GM12878 (cell line): ENCODE results near the gene RHOT1. TPM values are rescaled to one million over a fixed set of nuclear protein-coding genes. Genes with fewer than 3 reads are reported as not detected.

Experiments
- ATAC-seq: fragments of 200-7000 bp; cut with Tn5 transposase; 3 replicates; pipeline ENCODE4 v1.9.1; 2020; ENCODE audit warnings: mild to moderate bottlenecking, moderate library complexity
- BruUV-seq: library from RNA; stranded (reverse); fragments of 400-500 nt; replicated peaks from 2 replicates; lab custom pipeline; 2021; lab: Mats Ljungman, UMichigan
- CTCF ChIA-PET: fragments of 300-600 bp; sonication (Branson Sonifier 250); formaldehyde crosslinking; extraction: SDS; loops from one replicate; lab custom pipeline; 2021; ENCODE audit warnings: inconsistent platforms; lab: Yijun Ruan, JAX
- POLR2A ChIA-PET: fragments of 350-600 bp; formaldehyde crosslinking; extraction: SDS; loops from one replicate; lab custom pipeline; 2021; ENCODE audit warnings: inconsistent platforms; lab: Charles Lee
- RAD21 ChIA-PET: fragments of 300-600 bp; sonication (Branson Sonifier 250); formaldehyde crosslinking; loops from one replicate; lab custom pipeline; 2023; ENCODE audit warnings: antibody characterized with exemption; ENCODE audit not compliant: unreplicated experiment; lab: Charles Lee
- SMC1A ChIA-PET: fragments of 300-600 bp; sonication (Branson Sonifier 250); formaldehyde crosslinking; loops from one replicate; lab custom pipeline; 2023; ENCODE audit not compliant: unreplicated experiment, uncharacterized antibody; lab: Charles Lee
- DNase-seq: peaks from one replicate; pipeline ENCODE4 v3.0.0-alpha.2; 2011; ENCODE audit warnings: low read depth, low spot score
- FAIRE-seq: peaks from 3 replicates; lab custom pipeline; 2011; peaks lifted over from hg19 to GRCh38; lab: Jason Lieb, UNC
- H2AFZ ChIP-seq: 2 replicates; pipeline ENCODE4 v1.6.0; 2011; ENCODE audit warnings: low read depth, low read length, control low read depth; ENCODE audit not compliant: control insufficient read depth
- H3K27ac ChIP-seq: 2 replicates; pipeline ENCODE4 v1.5.1; 2011; ENCODE audit warnings: control low read depth; ENCODE audit not compliant: control insufficient read depth, insufficient read depth
- H3K27me3 ChIP-seq, 2 experiments: replicated peaks in 1 of 2; 2 replicates each; pipeline versions ENCODE4 v1.6.0 to v1.6.1; 2011; ENCODE audit warnings: low read length in 1 of 2; ENCODE audit not compliant: control insufficient read depth in 2 of 2, insufficient read depth in 2 of 2
- H3K36me3 ChIP-seq, 2 experiments: 2 replicates each; pipeline ENCODE4 v1.5.1; 2011; ENCODE audit warnings: low read length in 1 of 2; ENCODE audit not compliant: control insufficient read depth in 2 of 2, insufficient read depth in 2 of 2
- H3K4me1 ChIP-seq: 2 replicates; pipeline ENCODE4 v1.6.1; 2011; ENCODE audit warnings: mild to moderate bottlenecking, low read length, moderate library complexity, mixed read lengths; ENCODE audit not compliant: control insufficient read depth, insufficient read depth
- H3K4me2 ChIP-seq: 2 replicates; pipeline ENCODE4 v1.6.0; 2011; ENCODE audit warnings: control low read depth; ENCODE audit not compliant: control insufficient read depth, insufficient read depth
- H3K4me3 ChIP-seq: fragments of 200-600 bp; sonication (generic); 2 replicates; pipeline ENCODE4 v1.5.1; 2016
- H3K79me2 ChIP-seq: 2 replicates; pipeline ENCODE4 v1.6.0; 2011; ENCODE audit warnings: low read length; ENCODE audit not compliant: control insufficient read depth, insufficient read depth
- H3K9ac ChIP-seq: 2 replicates; pipeline ENCODE4 v1.8.0; 2011; ENCODE audit warnings: low read length, control low read depth, mixed read lengths; ENCODE audit not compliant: control insufficient read depth, insufficient read depth
- H3K9me3 ChIP-seq: replicated peaks from 3 replicates; pipeline ENCODE4 v1.5.1; 2011; ENCODE audit warnings: mild to moderate bottlenecking, low read length; ENCODE audit not compliant: control insufficient read depth, insufficient read depth
- H4K20me1 ChIP-seq: 2 replicates; pipeline ENCODE4 v1.6.0; 2011; ENCODE audit not compliant: control insufficient read depth, insufficient read depth
- ASH2L ChIP-seq: fragments of 300-600, 200-600 bp; sonication (generic); IDR thresholded peaks from 2 replicates; pipeline ENCODE4 v1.6.1; 2017; ENCODE audit warnings: low read depth, mild to moderate bottlenecking, borderline replicate concordance
- DPF2 ChIP-seq: fragments of 450-650 bp; IDR thresholded peaks from 2 replicates; pipeline ENCODE4 v1.6.1; 2017; ENCODE audit warnings: mild to moderate bottlenecking
- HDAC6 ChIP-seq: fragments of 200-600 bp; sonication (generic); IDR thresholded peaks from one replicate; pipeline ENCODE4 v1.8.0; 2017; ENCODE audit warnings: antibody characterized with exemption; ENCODE audit not compliant: unreplicated experiment
- HDGF ChIP-seq: fragments of 450-650 bp; IDR thresholded peaks from 2 replicates; pipeline ENCODE4 v1.6.1; 2016; ENCODE audit warnings: antibody characterized with exemption
- MYB ChIP-seq: fragments of 150-350 bp; IDR thresholded peaks from 2 replicates; pipeline ENCODE4 v1.6.1; 2014; ENCODE audit warnings: mild to moderate bottlenecking, low read depth, low read length, borderline replicate concordance
- MYC ChIP-seq: IDR thresholded peaks from 2 replicates; pipeline ENCODE4 v1.6.1; 2011; ENCODE audit warnings: mild to moderate bottlenecking, low read length, moderate library complexity, inconsistent platforms; ENCODE audit not compliant: insufficient read depth, insufficient replicate concordance, insufficient read length, severe bottlenecking
- NFYB ChIP-seq: IDR thresholded peaks from 2 replicates; pipeline ENCODE4 v1.6.1; 2011; ENCODE audit warnings: low read depth, mild to moderate bottlenecking, low read length, improper control_type of control experiment, moderate library complexity; ENCODE audit not compliant: insufficient read depth
- PML ChIP-seq: IDR thresholded peaks from 2 replicates; pipeline ENCODE4 v1.6.1; 2012; ENCODE audit warnings: low read length, inconsistent platforms
- RBBP5 ChIP-seq: fragments of 200-600 bp; sonication (generic); conservative IDR thresholded peaks from 2 replicates; pipeline ENCODE4 v1.6.1; 2016
- RELA ChIP-seq: fragments of 450-650 bp; IDR thresholded peaks from 2 replicates; pipeline ENCODE4 v1.8.0; 2014; ENCODE audit warnings: borderline replicate concordance; ENCODE audit not compliant: partially characterized antibody
- SIN3A ChIP-seq: IDR thresholded peaks from 2 replicates; pipeline ENCODE4 v1.6.1; 2012; ENCODE audit warnings: low read depth, low read length, improper control_type of control experiment
- TARDBP ChIP-seq: IDR thresholded peaks from 2 replicates; pipeline ENCODE4 v1.6.1; 2016; ENCODE audit warnings: borderline replicate concordance
- ZNF384 ChIP-seq: IDR thresholded peaks from 2 replicates; pipeline ENCODE4 v1.6.1; 2012; ENCODE audit warnings: low read depth, mild to moderate bottlenecking, low read length, improper control_type of control experiment, borderline replicate concordance
- WGBS: methylation state at CpG from one replicate; pipeline ENCODE4 v1.1.6; 2016; ENCODE audit warnings: low lambda C conversion rate; ENCODE audit not compliant: insufficient replicate concordance, insufficient coverage; ENCODE audit errors: missing lambda C conversion rate; 5-methylcytosine and 5-hydroxymethylcytosine counted together
- in situ Hi-C: fragments of 300-500 bp; cut with MboI; formaldehyde crosslinking; loops from 9 replicates; pipeline ENCODE4 v1.14.3; 2018; ENCODE audit warnings: mixed read lengths
- intact Hi-C: fragments of 100-400 bp; cut with micrococcal nuclease; formaldehyde crosslinking; loops from one replicate; pipeline ENCODE4 v1.14.2; 2022; ENCODE audit not compliant: unreplicated experiment
- polyA plus RNA-seq, 11 experiments: library from polyadenylated mRNA; depleted of rRNA in 4 of 11; unstranded in 6 of 11; stranded (reverse) in 5 of 11; fragments of >200 nt; fragmentation: Nextera tagmentation in 4 of 11; fragmentation: Illumina TruSeq in 1 of 11; extraction: Ambion mirVana in 4 of 11; extraction: Trizol in 1 of 11; gene quantifications; 1 replicate in 1 of 11; 2 replicates in 10 of 11; pipeline versions ENCODE4 v1.2.1 to v1.2.3, GENCODE V29; 2011 to 2016; ENCODE audit warnings: inconsistent platforms in 2 of 11, missing spikeins in 2 of 11, low read depth in 1 of 11
- total RNA-seq, 4 experiments: library from RNA; depleted of rRNA in 3 of 4; stranded (reverse); fragments of >200 nt in 3 of 4; fragmentation: Illumina TruSeq in 1 of 4; extraction: Trizol in 1 of 4; gene quantifications; 2 replicates each; pipeline versions ENCODE4 v1.2.1 to v1.2.3, GENCODE V29; 2013 to 2021
- TF ChIP-seq, protein P1 (sequence below): IDR thresholded peaks from 2 replicates; pipeline ENCODE4 v1.6.1; 2012; ENCODE audit warnings: low read depth, low read length, improper control_type of control experiment
- TF ChIP-seq, protein P2 (sequence below): IDR thresholded peaks from 2 replicates; pipeline ENCODE4 v1.6.1; 2012; ENCODE audit warnings: improper control_type of control experiment, low read depth, low read length; ENCODE audit not compliant: insufficient replicate concordance
- TF ChIP-seq, protein P3 (sequence below): fragments of 150-350 bp; IDR thresholded peaks from 2 replicates; pipeline ENCODE4 v1.6.1; 2016; ENCODE audit warnings: low read depth, low read length

RHOT1 gene
- total and polyA plus RNA-seq, 10 of the 15 experiments (the other 5 are each of a cell fraction or from before 2014, with no cell fraction given): 13.3 to 68.2 (median 22.8) TPM

DNA sequence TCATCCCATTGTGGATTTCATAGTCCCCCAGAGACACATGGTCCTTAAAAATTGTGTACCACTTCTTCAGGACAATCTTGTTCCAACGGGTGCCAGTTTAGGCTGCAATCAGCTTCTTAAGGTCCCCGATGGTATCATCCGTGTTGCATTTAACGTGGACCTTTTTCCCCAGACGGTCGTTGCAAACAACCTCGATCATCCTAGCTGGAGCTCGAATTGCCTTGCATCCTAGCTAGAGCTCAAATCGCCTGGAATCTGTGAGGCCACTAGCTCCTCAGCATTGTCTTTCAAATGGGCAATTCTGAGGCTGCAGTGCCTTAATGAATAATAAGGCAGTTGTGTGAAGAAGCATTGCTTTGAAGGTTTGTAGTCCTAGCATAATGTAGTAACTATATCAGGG is 85.6 kb downstream of the RHOT1 start:
- Histone ChIP-seq H3K27me3 (no peaks in the 10 kb centered on the region), H3K9ac (no peak overlapping the region), H3K36me3 (no peaks in the 10 kb centered on the region)
- ChIA-PET RAD21 (no interaction called here), POLR2A (interaction anchor here (0.7 kb wide), 1 partner anchor 13 kb away, joined by 3 read pairs; no protein-coding TSS in a partner anchor)
- ATAC-seq: no peak
- no peak for TF ChIP-seq RELA
- no peak for TF ChIP-seq RBBP5
- no peak for TF ChIP-seq MYB
- TF ChIP-seq, protein P1, sequence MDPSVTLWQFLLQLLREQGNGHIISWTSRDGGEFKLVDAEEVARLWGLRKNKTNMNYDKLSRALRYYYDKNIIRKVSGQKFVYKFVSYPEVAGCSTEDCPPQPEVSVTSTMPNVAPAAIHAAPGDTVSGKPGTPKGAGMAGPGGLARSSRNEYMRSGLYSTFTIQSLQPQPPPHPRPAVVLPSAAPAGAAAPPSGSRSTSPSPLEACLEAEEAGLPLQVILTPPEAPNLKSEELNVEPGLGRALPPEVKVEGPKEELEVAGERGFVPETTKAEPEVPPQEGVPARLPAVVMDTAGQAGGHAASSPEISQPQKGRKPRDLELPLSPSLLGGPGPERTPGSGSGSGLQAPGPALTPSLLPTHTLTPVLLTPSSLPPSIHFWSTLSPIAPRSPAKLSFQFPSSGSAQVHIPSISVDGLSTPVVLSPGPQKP: no peak
- TF ChIP-seq, protein P2, sequence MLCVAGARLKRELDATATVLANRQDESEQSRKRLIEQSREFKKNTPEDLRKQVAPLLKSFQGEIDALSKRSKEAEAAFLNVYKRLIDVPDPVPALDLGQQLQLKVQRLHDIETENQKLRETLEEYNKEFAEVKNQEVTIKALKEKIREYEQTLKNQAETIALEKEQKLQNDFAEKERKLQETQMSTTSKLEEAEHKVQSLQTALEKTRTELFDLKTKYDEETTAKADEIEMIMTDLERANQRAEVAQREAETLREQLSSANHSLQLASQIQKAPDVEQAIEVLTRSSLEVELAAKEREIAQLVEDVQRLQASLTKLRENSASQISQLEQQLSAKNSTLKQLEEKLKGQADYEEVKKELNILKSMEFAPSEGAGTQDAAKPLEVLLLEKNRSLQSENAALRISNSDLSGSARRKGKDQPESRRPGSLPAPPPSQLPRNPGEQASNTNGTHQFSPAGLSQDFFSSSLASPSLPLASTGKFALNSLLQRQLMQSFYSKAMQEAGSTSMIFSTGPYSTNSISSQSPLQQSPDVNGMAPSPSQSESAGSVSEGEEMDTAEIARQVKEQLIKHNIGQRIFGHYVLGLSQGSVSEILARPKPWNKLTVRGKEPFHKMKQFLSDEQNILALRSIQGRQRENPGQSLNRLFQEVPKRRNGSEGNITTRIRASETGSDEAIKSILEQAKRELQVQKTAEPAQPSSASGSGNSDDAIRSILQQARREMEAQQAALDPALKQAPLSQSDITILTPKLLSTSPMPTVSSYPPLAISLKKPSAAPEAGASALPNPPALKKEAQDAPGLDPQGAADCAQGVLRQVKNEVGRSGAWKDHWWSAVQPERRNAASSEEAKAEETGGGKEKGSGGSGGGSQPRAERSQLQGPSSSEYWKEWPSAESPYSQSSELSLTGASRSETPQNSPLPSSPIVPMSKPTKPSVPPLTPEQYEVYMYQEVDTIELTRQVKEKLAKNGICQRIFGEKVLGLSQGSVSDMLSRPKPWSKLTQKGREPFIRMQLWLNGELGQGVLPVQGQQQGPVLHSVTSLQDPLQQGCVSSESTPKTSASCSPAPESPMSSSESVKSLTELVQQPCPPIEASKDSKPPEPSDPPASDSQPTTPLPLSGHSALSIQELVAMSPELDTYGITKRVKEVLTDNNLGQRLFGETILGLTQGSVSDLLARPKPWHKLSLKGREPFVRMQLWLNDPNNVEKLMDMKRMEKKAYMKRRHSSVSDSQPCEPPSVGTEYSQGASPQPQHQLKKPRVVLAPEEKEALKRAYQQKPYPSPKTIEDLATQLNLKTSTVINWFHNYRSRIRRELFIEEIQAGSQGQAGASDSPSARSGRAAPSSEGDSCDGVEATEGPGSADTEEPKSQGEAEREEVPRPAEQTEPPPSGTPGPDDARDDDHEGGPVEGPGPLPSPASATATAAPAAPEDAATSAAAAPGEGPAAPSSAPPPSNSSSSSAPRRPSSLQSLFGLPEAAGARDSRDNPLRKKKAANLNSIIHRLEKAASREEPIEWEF: no peak
- TF ChIP-seq NFYB: no peak
- no peak for TF ChIP-seq MYC
- no peak for TF ChIP-seq DPF2
- no peak for TF ChIP-seq HDGF
- TF ChIP-seq, protein P3, sequence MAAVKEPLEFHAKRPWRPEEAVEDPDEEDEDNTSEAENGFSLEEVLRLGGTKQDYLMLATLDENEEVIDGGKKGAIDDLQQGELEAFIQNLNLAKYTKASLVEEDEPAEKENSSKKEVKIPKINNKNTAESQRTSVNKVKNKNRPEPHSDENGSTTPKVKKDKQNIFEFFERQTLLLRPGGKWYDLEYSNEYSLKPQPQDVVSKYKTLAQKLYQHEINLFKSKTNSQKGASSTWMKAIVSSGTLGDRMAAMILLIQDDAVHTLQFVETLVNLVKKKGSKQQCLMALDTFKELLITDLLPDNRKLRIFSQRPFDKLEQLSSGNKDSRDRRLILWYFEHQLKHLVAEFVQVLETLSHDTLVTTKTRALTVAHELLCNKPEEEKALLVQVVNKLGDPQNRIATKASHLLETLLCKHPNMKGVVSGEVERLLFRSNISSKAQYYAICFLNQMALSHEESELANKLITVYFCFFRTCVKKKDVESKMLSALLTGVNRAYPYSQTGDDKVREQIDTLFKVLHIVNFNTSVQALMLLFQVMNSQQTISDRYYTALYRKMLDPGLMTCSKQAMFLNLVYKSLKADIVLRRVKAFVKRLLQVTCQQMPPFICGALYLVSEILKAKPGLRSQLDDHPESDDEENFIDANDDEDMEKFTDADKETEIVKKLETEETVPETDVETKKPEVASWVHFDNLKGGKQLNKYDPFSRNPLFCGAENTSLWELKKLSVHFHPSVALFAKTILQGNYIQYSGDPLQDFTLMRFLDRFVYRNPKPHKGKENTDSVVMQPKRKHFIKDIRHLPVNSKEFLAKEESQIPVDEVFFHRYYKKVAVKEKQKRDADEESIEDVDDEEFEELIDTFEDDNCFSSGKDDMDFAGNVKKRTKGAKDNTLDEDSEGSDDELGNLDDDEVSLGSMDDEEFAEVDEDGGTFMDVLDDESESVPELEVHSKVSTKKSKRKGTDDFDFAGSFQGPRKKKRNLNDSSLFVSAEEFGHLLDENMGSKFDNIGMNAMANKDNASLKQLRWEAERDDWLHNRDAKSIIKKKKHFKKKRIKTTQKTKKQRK: no peak
- TF ChIP-seq HDAC6: no peak
- TF ChIP-seq TARDBP: no peak
- TF ChIP-seq ASH2L: no peak
- TF ChIP-seq PML: no peak
- no peak for TF ChIP-seq ZNF384
- TF ChIP-seq SIN3A: no peak
- TF ChIP-seq, all 136 proteins: peak for 0
- BruUV-seq: no TSS peak
- in situ Hi-C loops (no loop called here), intact Hi-C loops (no loop called here)
- Histone ChIP-seq H3K4me1 (no peaks in the 10 kb centered on the region), H3K4me2 (no peak overlapping the region), H3K4me3 (no peak overlapping the region), H3K9me3 (no peaks in the 10 kb centered on the region), H2AFZ (no peak overlapping the region), H3K79me2 (no peaks in the 10 kb centered on the region), H3K27ac (no peak overlapping the region), H4K20me1 (no peaks in the 10 kb centered on the region)
- CTCF ChIA-PET: interaction anchor here (1.1 kb wide), 1 partner anchor 29 kb away, joined by 5 read pairs; no protein-coding TSS in a partner anchor
- DNase-seq (no peak), FAIRE-seq (no peak)
- SMC1A ChIA-PET: interaction anchor here (0.5 to 1.3 kb wide), 3 partner anchors 15 to 1174 kb away, joined by 3 read pairs; no protein-coding TSS in a partner anchor
- 93% methylated on average over 9 of the region's 9 CpGs for WGBS
